GM10266 (cell line): Measurements from ENCODE around the gene DDX10.
"Not testable (repeated sequence)": the region's sequence is repeated elsewhere in the genome, so short reads cannot be mapped to it uniquely, and the experiment has no call there.

Experiments used
- DNase-seq: peaks from one replicate; pipeline ENCODE4 v3.0.0; 2012; ENCODE audit errors: extremely low spot score
- CTCF ChIP-seq: IDR thresholded peaks from 2 replicates; pipeline ENCODE4 v1.5.1; 2012; ENCODE audit warnings: mild to moderate bottlenecking, low read depth; ENCODE audit not compliant: control insufficient read depth, insufficient read depth; ENCODE audit errors: missing control alignments

The DDX10 gene

GRCh38 chr11:108775324-108775723, 110.5 kb downstream of the DDX10 start:
- DNase-seq = no peak
- TF ChIP-seq CTCF = no peak

GRCh38 chr11:108779147-108779546, 114.3 kb downstream of the DDX10 start:
- DNase-seq = not testable (repeated sequence)

- no peak for DNase-seq
- no peak for TF ChIP-seq CTCF
Measured at GRCh38 chr11:108780119-108780518, 115.2 kb downstream of the DDX10 start.

DNA sequence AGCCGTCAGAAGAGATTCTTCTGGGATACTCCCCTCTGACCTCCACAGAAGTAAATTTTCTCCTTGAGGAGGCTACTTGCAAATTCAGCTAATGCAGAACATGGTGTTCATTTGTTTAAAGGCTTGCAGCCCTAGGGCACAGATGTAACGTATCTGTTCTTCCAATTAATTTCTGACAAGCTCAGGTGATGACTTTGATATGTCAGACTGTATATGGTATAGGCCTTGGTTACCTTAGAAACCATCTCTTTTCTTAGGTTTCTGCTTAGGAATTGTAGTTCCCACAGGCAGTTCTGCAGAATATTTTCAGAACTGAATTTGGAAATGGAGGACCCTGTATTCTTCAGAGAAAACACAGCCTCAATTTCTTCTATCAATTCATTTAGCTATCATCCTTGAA, 117.1 kb downstream of the DDX10 start:
- TF ChIP-seq CTCF = no peak

GRCh38 chr11:108786281-108786990, 121.6 kb downstream of the DDX10 start:
- TF ChIP-seq CTCF = no peak
- DNase-seq = no peak

More for the DNA sequence above, 117.1 kb downstream of the DDX10 start:
- DNase-seq = no peak

DNA sequence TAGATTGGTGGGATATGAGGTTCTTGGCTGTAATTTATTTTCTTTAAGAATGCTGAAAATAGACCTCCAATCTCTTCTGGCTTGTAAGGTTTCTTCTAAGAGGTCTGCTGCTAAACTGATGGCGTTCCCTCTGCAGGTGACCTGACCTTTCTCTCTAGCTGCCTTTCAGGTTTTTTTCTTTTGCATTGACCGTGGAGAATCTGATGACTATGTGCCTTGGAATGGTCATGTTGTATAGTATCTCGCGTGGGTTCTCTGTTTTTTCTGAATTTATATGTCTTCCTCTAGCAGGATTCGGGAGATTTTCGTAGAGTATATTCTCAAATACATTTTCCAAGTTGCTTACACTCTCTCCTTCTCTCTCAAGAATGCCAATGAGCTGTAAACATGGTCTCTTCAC, 122.2 kb downstream of the DDX10 start:
- no peak for DNase-seq
- no peak for TF ChIP-seq CTCF

DNA sequence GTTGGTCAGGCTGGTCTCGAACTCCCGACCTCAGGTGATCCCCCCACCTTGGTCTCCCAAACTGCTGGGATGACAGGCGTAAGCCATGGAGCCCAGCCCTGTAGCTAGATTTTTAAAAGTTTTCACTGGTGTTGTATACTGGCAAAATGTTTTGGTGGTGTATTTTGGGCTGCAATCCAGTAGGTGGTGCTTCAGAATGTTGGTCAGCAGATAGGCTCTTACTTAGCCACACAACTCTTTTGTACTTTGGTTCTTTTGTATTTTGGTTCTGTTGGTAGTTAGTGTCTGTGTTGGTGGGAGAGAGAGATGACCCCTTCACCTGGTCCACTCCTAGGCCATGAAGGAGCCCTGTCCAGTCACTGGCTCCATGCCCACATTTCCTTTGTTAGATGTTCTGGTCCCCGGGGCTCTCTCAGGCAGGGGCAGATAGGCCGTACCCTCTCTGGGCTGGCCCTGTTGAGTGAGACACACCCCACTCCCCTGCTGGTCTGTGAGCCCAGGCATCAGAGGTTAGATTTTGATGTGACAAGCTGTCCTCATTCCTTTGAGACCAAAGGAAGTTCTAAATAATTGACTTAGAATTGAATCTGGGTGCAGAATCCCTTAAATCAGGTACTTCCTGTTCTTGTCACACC, 123.8 kb downstream of the DDX10 start:
- TF ChIP-seq CTCF = peak; percentile 29
- peak; percentile 14 for DNase-seq
